ENCODE data around the gene ARAP2.

Gene ARAP2

GRCh38 chr4:36244257-36245082 is at the start of gene ARAP2:
Gene ARAP2, minus strand, starts transcription at chr4:36244514. Its CDS starts 15,028 bp downstream, at chr4:36229486.
- DNase-seq = peak; percentile 7 to 86

GRCh38 chr4:36292556-36293188 is 48.4 kb upstream of the ARAP2 start:
- no peak for DNase-seq

GRCh38 chr4:36290641-36291040 is 46.3 kb upstream of the ARAP2 start:
- no peak for DNase-seq

- no peak for DNase-seq
These were observed 44.6 kb upstream of the ARAP2 start for GRCh38 chr4:36288731-36289426.

GRCh38 chr4:36286481-36286871 is 42.2 kb upstream of the ARAP2 start:
- no peak for DNase-seq

- no peak for DNase-seq
These were observed 41.6 kb upstream of the ARAP2 start for GRCh38 chr4:36285784-36286480.

- DNase-seq = no peak
These were observed 39.7 kb upstream of the ARAP2 start for GRCh38 chr4:36283912-36284465.

- no peak for DNase-seq
These were observed 38.3 kb upstream of the ARAP2 start for GRCh38 chr4:36282503-36283030.

- no peak for DNase-seq
These were observed 37.2 kb upstream of the ARAP2 start, which contains the start of gene DTHD1 for GRCh38 chr4:36281384-36282106. Gene DTHD1, plus strand, starts transcription at chr4:36281616. Its CDS starts 143 bp downstream, at chr4:36281759.

GRCh38 chr4:36280555-36280954 is 36.2 kb upstream of the ARAP2 start:
- no peak for DNase-seq

GRCh38 chr4:36278789-36279188 is 34.5 kb upstream of the ARAP2 start:
- no peak for DNase-seq

GRCh38 chr4:36277533-36277932 is 33.2 kb upstream of the ARAP2 start:
- DNase-seq = no peak

GRCh38 chr4:36274158-36274557 is 29.8 kb upstream of the ARAP2 start:
- no peak for DNase-seq

- no peak for DNase-seq
These were observed 29.0 kb upstream of the ARAP2 start for GRCh38 chr4:36273276-36273675.

GRCh38 chr4:36269533-36270173 is 25.3 kb upstream of the ARAP2 start:
- DNase-seq = no peak

- no peak for DNase-seq
These were observed 24.8 kb upstream of the ARAP2 start for GRCh38 chr4:36269101-36269500.

GRCh38 chr4:36267486-36268268 is 23.4 kb upstream of the ARAP2 start:
- no peak for DNase-seq

- no peak for DNase-seq
These were observed 20.0 kb upstream of the ARAP2 start for GRCh38 chr4:36264207-36264826.

GRCh38 chr4:36260731-36261130 is 16.4 kb upstream of the ARAP2 start:
- DNase-seq = no peak

- DNase-seq = no peak
These were observed 12.1 kb upstream of the ARAP2 start for GRCh38 chr4:36256398-36256891.

Data from NCI-H526 (cell line).